ENCODE measurements around the gene IRF2BP1.

Gene IRF2BP1

GRCh38 chr19:45863335-45863839, 22.6 kb downstream of the IRF2BP1 start:
- DNase-seq (ENCODE audit: low read depth in 3 of 3), result no peak

- DNase-seq (ENCODE audit: low read depth in 3 of 3), result peak; percentile 96 to 99 (median 99)
Observed at GRCh38 chr19:45862564-45863334, 23.2 kb downstream of the IRF2BP1 start, which contains the start of gene SYMPK. SYMPK (minus strand) TSS chr19:45863147; CDS start chr19:45854495, 8,652 bp downstream.

- DNase-seq (ENCODE audit: low read depth in 3 of 3), result no peak
Observed at GRCh38 chr19:45862271-45862563, 23.7 kb downstream of the IRF2BP1 start.

- no peak for DNase-seq (ENCODE audit: low read depth in 3 of 3)
Observed at GRCh38 chr19:45860359-45861259, 25.3 kb downstream of the IRF2BP1 start.

DNA sequence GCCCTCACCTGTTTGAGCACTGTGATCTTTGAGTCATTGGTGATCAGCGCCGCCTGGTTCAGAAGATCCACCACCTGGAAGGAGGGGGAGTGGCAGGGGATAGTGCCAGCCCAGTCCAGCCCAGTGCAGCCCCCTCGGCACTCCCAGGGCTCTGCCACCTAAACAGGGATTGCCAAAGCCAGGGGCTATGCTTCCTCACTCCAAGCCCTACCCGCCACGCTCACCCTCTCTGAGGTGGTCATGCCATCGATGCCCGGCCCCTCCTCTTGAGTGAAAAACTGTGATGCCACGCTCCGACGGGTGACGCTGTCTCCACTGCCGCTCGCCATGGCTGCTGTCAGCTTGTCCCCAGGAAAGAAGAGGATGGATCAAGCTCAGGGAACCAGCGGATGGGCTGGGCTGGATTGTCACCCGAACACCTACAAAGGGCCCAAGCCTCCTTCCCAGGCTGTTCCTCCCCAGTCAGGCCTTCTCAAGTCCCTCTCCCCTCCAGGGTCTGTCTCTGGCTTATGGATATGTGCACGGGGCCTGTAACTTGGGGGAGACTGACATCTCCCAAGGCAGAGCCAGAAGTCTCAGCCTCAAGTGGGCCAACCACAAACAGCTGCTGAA, 31.7 kb downstream of the IRF2BP1 start:
- no peak for DNase-seq (ENCODE audit: low read depth in 3 of 3)

- no peak for DNase-seq (ENCODE audit: low read depth in 3 of 3)
Observed at GRCh38 chr19:45852983-45853382, 33.0 kb downstream of the IRF2BP1 start.

GRCh38 chr19:45852145-45852750, 33.7 kb downstream of the IRF2BP1 start:
- no peak for DNase-seq (ENCODE audit: low read depth in 3 of 3)

DNA sequence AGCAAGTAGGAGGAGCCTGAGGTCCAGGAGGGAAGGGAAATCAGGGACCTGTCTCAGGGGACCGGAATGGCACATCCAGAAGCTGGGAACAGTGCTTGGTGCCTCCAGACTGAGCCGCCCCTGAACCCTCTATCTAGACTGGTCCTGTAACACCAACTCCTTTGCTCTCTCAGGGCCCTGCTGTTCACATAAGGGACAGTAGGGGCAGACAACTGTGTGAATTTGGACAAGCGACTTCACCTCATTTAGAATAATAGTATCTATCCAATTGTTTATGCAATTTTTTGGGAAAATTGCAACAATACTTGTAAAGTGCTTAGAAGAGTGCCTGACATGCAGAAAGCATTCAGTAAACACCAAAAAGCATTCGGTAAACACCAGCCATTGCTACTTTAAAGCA, 37.0 kb downstream of the IRF2BP1 start:
- DNase-seq (ENCODE audit: low read depth in 3 of 3), result no peak

DNA sequence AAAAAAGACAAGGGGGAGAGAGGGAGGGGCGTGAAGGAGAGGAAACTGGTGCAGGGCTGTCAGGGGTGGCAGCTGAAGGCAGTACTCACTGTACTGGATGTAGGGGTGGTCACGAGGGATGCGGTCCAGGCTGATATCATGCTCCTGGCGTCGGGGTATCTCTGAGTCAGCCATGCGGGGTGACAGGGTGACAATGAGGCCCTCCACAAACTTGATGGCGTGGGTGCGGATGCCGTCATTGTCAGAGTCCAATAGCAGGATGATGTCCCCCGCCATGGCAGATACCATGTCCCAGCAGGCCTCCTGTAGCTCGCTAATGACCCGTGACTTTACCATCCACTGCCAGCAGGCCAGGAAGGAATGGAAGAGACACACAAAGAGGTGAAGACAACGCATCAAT, 38.3 kb downstream of the IRF2BP1 start:
- no peak for DNase-seq (ENCODE audit: low read depth in 3 of 3)

GRCh38 chr19:45842198-45842597, 43.7 kb downstream of the IRF2BP1 start:
- DNase-seq (ENCODE audit: low read depth in 3 of 3), result no peak

DNA sequence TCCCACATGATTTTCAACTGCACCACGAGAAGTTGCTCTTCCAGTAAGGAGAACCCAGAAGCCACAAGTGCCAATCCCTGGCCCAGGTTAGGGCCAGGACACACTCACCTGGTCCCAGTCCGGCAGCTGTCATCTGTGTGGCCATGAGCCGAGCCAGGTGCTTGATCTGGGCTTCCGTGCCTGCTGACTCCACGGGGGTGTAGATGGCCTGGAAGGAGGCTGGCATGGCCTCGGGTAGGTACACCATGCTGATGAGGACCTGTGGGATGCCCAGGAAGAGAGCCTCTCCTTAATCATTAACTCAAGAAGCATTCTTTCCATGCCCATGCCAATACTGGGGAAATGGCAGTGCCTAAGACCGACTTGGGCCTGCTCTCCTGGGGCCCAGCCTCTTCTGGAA, 51.0 kb downstream of the IRF2BP1 start:
- no peak for DNase-seq (ENCODE audit: low read depth in 3 of 3)

Data from stimulated activated CD4-positive, alpha-beta T cell treated with anti-CD3 and anti-CD28 coated beads, TNF-alpha, amount 100 ng/mL, for 48 hours (primary cell).